Calu3 (cell line): ENCODE results near the gene KLHL24. TPM values are rescaled to one million over a fixed set of nuclear protein-coding genes. Genes with fewer than 3 reads are reported as not detected.

Source experiments
- BruUV-seq: library from RNA; stranded (reverse); fragments of 400-500 nt; replicated peaks from 2 replicates; lab custom pipeline; 2021; lab: Mats Ljungman, UMichigan
- CTCF ChIA-PET: fragments of 300-600 bp; sonication (Branson Sonifier 250); formaldehyde crosslinking; loops from one replicate; lab custom pipeline; 2022; ENCODE audit warnings: antibody characterized with exemption; lab: Charles Lee
- DNase-seq: peaks from one replicate; pipeline ENCODE4 v3.0.0; 2022
- H3K27ac Mint-ChIP-seq: one replicate; pipeline ENCODE4 v1.8.0; 2022; ENCODE audit warnings: mixed read lengths; ENCODE audit not compliant: unreplicated experiment
- H3K27me3 Mint-ChIP-seq: one replicate; pipeline ENCODE4 v1.8.0; 2022; ENCODE audit warnings: mixed read lengths; ENCODE audit not compliant: unreplicated experiment
- H3K36me3 Mint-ChIP-seq: one replicate; pipeline ENCODE4 v1.8.0; 2022; ENCODE audit warnings: mild to moderate bottlenecking, moderate library complexity, mixed read lengths; ENCODE audit not compliant: insufficient read depth, unreplicated experiment
- H3K4me1 Mint-ChIP-seq: one replicate; pipeline ENCODE4 v1.8.0; 2022; ENCODE audit warnings: mild to moderate bottlenecking, low read depth, mixed read lengths; ENCODE audit not compliant: unreplicated experiment
- H3K4me3 Mint-ChIP-seq: one replicate; pipeline ENCODE4 v1.8.0; 2022; ENCODE audit warnings: mild to moderate bottlenecking, low read depth, moderate library complexity, mixed read lengths; ENCODE audit not compliant: unreplicated experiment
- H3K9me3 Mint-ChIP-seq: one replicate; pipeline ENCODE4 v1.8.0; 2022; ENCODE audit warnings: low read depth, mixed read lengths; ENCODE audit not compliant: unreplicated experiment
- intact Hi-C: fragments of 100-400 bp; cut with micrococcal nuclease; formaldehyde crosslinking; loops from one replicate; pipeline ENCODE4 v1.10.0; 2022; ENCODE audit not compliant: unreplicated experiment
- total RNA-seq: library from RNA; stranded (reverse); gene quantifications from 2 replicates; pipeline ENCODE4 v1.2.3, GENCODE V29; 2022
- TF ChIP-seq, protein P1 (sequence below): fragments of 200-600 bp; IDR thresholded peaks from one replicate; pipeline ENCODE4 v1.8.0; 2022; ENCODE audit warnings: antibody characterized with exemption; ENCODE audit not compliant: unreplicated experiment

The KLHL24 gene
- total RNA-seq, 1 experiment from 2014 or later: 42.7 TPM

DNA sequence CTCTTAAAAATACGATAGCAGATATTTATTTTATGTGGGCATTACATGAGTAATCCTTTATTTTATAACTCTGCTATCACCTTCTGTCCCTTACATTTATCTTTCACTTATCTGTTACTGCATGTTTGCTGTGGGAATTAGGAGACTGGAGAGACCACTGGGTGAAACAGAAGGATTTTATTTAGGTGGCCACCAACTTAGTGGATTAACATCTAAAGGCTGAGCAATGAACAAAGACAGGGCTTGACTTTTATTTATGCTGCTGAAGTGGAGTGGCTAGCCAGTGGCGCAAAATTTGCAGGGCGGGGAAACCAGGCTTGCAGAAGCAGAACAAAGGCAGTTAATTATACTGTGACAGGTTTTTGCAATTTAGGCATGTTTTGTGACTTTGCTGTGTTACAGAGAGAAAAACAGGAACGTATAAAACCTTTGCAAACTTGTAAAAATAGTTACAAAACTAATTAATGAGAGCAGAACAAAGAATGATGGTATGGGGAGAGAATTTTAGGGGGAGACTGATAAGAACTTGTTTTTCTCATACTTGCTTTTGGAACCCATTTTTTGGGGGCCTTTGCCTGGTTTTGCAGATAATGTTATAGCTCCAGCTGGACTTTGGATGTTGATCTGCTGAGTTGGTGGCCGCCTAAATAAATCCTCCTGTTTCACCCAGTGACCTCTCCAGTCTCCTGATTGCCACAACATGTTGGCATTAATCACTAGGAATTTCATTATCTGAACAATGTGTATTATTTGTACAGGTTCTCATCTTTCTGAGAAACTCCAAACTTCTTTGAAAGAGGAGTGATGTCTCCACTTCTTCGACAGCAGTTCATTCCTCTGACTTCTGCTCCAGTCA lies 18.0 kb downstream of the KLHL24 start:
- H3K27ac Mint-ChIP-seq: no peak overlapping the region
- TF ChIP-seq, protein P1, sequence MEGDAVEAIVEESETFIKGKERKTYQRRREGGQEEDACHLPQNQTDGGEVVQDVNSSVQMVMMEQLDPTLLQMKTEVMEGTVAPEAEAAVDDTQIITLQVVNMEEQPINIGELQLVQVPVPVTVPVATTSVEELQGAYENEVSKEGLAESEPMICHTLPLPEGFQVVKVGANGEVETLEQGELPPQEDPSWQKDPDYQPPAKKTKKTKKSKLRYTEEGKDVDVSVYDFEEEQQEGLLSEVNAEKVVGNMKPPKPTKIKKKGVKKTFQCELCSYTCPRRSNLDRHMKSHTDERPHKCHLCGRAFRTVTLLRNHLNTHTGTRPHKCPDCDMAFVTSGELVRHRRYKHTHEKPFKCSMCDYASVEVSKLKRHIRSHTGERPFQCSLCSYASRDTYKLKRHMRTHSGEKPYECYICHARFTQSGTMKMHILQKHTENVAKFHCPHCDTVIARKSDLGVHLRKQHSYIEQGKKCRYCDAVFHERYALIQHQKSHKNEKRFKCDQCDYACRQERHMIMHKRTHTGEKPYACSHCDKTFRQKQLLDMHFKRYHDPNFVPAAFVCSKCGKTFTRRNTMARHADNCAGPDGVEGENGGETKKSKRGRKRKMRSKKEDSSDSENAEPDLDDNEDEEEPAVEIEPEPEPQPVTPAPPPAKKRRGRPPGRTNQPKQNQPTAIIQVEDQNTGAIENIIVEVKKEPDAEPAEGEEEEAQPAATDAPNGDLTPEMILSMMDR: no peak
- no peaks in the 10 kb centered on the region for H3K27me3 Mint-ChIP-seq
- DNase-seq: no peak
- intact Hi-C loops: no loop called here
- H3K36me3 Mint-ChIP-seq: peaks cover 15% of the 10 kb centered on the region
- H3K4me1 Mint-ChIP-seq: no peaks in the 10 kb centered on the region
- BruUV-seq: no TSS peak
- no peak overlapping the region for H3K4me3 Mint-ChIP-seq
- peaks cover 25% of the 10 kb centered on the region for H3K9me3 Mint-ChIP-seq
- CTCF ChIA-PET: no interaction called here

DNA sequence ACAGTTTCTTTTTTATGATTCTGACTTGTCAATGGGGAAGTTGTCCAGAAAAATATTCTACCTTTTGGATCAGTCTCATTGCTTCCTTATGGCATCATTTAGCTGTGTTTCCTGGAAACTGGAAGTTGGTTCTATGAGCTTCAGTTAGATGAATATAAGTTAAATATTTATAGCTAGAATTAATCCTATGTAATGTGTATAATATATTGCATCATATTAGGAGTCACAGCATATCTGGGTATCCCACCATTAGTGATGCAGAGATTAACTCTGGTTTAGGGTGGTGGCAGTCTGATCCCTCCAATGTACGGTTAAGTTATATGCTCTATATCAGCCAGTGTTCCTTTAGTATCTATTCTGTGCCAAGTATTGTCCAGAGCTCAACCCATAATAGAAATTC lies 19.3 kb downstream of the KLHL24 start:
- DNase-seq: no peak
- Mint-ChIP-seq H3K27ac (no peak overlapping the region), H3K36me3 (peaks cover 15% of the 10 kb centered on the region), H3K4me1 (no peaks in the 10 kb centered on the region), H3K27me3 (no peaks in the 10 kb centered on the region), H3K4me3 (no peak overlapping the region), H3K9me3 (peaks cover 24% of the 10 kb centered on the region)
- TF ChIP-seq, protein P1: no peak
- CTCF ChIA-PET: no interaction called here
- intact Hi-C loops: no loop called here
- BruUV-seq: no TSS peak

DNA sequence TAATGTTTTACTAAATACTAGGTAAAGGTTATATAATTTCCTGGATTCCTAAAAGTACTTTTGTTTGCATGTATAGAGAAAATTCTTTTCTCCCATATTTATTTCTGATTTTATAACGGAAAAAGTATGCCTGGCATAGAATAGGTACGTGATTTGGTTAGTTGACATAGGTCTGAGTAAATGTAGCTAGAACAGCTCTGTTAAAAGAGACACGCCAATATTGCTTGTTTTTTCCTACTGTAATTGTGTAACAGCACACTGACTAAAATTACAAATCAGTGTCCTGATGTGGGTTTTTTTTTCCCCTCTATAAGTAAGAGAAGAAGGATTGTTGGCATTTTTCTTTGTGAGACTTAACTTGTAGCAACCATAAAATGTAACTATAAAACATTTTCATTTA lies 26.7 kb downstream of the KLHL24 start:
- TF ChIP-seq, protein P1: no peak
- CTCF ChIA-PET: interaction anchor here (1.6 kb wide), 1 partner anchor 15 kb away, joined by 3 read pairs; no protein-coding TSS in a partner anchor
- peaks cover under 1% of the 10 kb centered on the region for H3K9me3 Mint-ChIP-seq
- no TSS peak for BruUV-seq
- intact Hi-C loops: no loop called here
- no peak overlapping the region for H3K4me3 Mint-ChIP-seq
- no peak for DNase-seq
- H3K27me3 Mint-ChIP-seq: no peaks in the 10 kb centered on the region
- H3K27ac Mint-ChIP-seq: no peak overlapping the region
- H3K4me1 Mint-ChIP-seq: peaks cover 5% of the 10 kb centered on the region
- H3K36me3 Mint-ChIP-seq: peaks cover 11% of the 10 kb centered on the region

DNA sequence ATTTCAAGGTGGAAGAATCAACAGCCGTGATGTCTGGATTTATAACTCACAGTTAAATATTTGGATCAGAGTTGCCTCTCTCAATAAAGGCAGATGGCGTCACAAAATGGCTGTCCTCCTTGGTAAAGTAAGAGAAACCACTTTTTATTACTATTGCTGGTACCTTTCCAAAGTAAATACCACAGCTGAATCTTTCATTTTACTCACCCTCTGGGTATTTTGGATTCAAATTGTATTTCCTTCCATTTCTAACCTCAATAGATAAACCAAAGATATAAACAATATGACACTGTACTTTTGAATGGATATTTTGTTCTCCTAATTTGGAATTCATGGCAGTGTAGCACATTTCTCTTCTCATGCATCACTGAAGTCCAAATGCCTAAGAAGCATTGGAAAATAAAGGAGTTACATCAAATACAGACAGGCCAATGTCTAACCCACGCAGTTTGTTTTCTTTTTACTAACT lies 29.5 kb downstream of the KLHL24 start:
- Mint-ChIP-seq H3K36me3 (peaks cover 14% of the 10 kb centered on the region), H3K9me3 (no peaks in the 10 kb centered on the region), H3K4me1 (peaks cover 5% of the 10 kb centered on the region), H3K4me3 (no peak overlapping the region), H3K27me3 (no peaks in the 10 kb centered on the region), H3K27ac (no peak overlapping the region)
- no TSS peak for BruUV-seq
- intact Hi-C loops: no loop called here
- TF ChIP-seq, protein P1: no peak
- DNase-seq: no peak
- CTCF ChIA-PET: no interaction called here
